B cell (primary cell): ENCODE measurements around the gene UTS2R. TPM values are rescaled to one million over a fixed set of nuclear protein-coding genes. Genes with fewer than 3 reads are reported as not detected.

ENCODE experiments used
- ATAC-seq: fragments of 200-7000 bp; cut with Tn5 transposase; one replicate; pipeline ENCODE4 v1.10.0; 2021; ENCODE audit warnings: low read depth, mild to moderate bottlenecking, moderate number of reproducible peaks, moderate library complexity
- CTCF ChIA-PET: fragments of 350-600 bp; sonication (Branson Sonifier 250); formaldehyde crosslinking; loops from one replicate; lab custom pipeline; 2021; ENCODE audit warnings: antibody characterized with exemption, inconsistent platforms; lab: Charles Lee
- POLR2A ChIA-PET: fragments of 350-600 bp; sonication (Branson Sonifier 250); formaldehyde crosslinking; loops from one replicate; lab custom pipeline; 2021; ENCODE audit warnings: antibody characterized with exemption; lab: Charles Lee
- DNase-seq: peaks from one replicate; pipeline ENCODE4 v3.0.0; 2013
- H2AFZ ChIP-seq: 2 replicates; pipeline ENCODE4 v1.6.1; 2012; ENCODE audit warnings: mild to moderate bottlenecking, low read depth, low read length; ENCODE audit not compliant: insufficient read depth, poor library complexity, severe bottlenecking
- H3K27ac ChIP-seq, 2 donors: 1 replicate in 1 of 2; 2 replicates in 1 of 2; pipeline ENCODE4 v1.5.1; 2012 to 2013; ENCODE audit warnings: low read length in 2 of 2, mild to moderate bottlenecking in 2 of 2, moderate library complexity in 1 of 2
- H3K27me3 ChIP-seq, 4 experiments: fragments of 200-600 bp in 1 of 4; sonication (generic) in 1 of 4; replicated peaks in 1 of 4; 1 replicate in 2 of 4; 2 replicates in 2 of 4; pipeline versions ENCODE4 v1.6.1 to v1.7.0; 2013 to 2016; ENCODE audit warnings: low read length in 3 of 4, mild to moderate bottlenecking in 2 of 4, mixed read lengths in 1 of 4, moderate library complexity in 1 of 4; ENCODE audit not compliant: insufficient read depth in 4 of 4, control insufficient read depth in 3 of 4; ENCODE audit errors: control extremely low read depth in 1 of 4
- H3K36me3 ChIP-seq, 2 experiments: replicated peaks in 1 of 2; 1 replicate in 1 of 2; 2 replicates in 1 of 2; pipeline versions ENCODE4 v1.6.1 to v1.7.1; 2013; ENCODE audit warnings: low read length in 1 of 2; ENCODE audit not compliant: insufficient read depth in 2 of 2, control insufficient read depth in 1 of 2; ENCODE audit errors: control extremely low read depth in 1 of 2, extremely low read depth in 1 of 2
- H3K4me1 ChIP-seq, 2 donors: fragments of 200-600 bp in 1 of 2; sonication (generic) in 1 of 2; 1 replicate in 1 of 2; 2 replicates in 1 of 2; pipeline versions ENCODE4 v1.5.1 to v1.6.1; 2013 to 2017; ENCODE audit warnings: low read length in 2 of 2; ENCODE audit not compliant: control insufficient read depth in 2 of 2, insufficient read depth in 2 of 2
- H3K4me2 ChIP-seq: replicated peaks from 2 replicates; pipeline ENCODE3; 2012; ENCODE audit warnings: mild to moderate bottlenecking, low read depth, low read length; ENCODE audit not compliant: poor library complexity, severe bottlenecking
- H3K4me3 ChIP-seq, 5 experiments: fragments of 200-600 bp in 1 of 5; sonication (generic) in 1 of 5; 1 replicate in 3 of 5; 2 replicates in 2 of 5; pipeline versions ENCODE4 v1.5.1 to v1.7.0; 2011 to 2016; ENCODE audit warnings: low read length in 4 of 5, mild to moderate bottlenecking in 4 of 5, low read depth in 2 of 5, control low read depth in 1 of 5, moderate library complexity in 1 of 5; ENCODE audit not compliant: insufficient read depth in 1 of 5; ENCODE audit errors: control extremely low read depth in 1 of 5, extremely low read depth in 1 of 5
- H3K79me2 ChIP-seq: fragments of 200-600 bp; sonication (generic); one replicate; pipeline ENCODE4 v1.6.0; 2016; ENCODE audit warnings: low read length; ENCODE audit not compliant: control insufficient read depth, insufficient read depth
- H3K9ac ChIP-seq: fragments of 200-600 bp; sonication (generic); 2 replicates; pipeline ENCODE4 v1.6.1; 2017; ENCODE audit warnings: mild to moderate bottlenecking, low read length, moderate library complexity
- H3K9me3 ChIP-seq, 3 donors: one replicate each; pipeline versions ENCODE4 v1.6.1 to v1.7.1; 2013; ENCODE audit warnings: low read length in 2 of 3; ENCODE audit not compliant: control insufficient read depth in 2 of 3, insufficient read depth in 1 of 3; ENCODE audit errors: control extremely low read depth in 1 of 3
- H4K20me1 ChIP-seq: 2 replicates; pipeline ENCODE4 v1.6.0; 2012; ENCODE audit warnings: mild to moderate bottlenecking, low read length; ENCODE audit not compliant: insufficient read depth, control insufficient read depth, poor library complexity, severe bottlenecking
- H3K27ac Mint-ChIP-seq: one replicate; pipeline ENCODE4 v1.8.0; 2021; ENCODE audit warnings: mixed read lengths
- H3K27me3 Mint-ChIP-seq: one replicate; pipeline ENCODE4 v1.8.0; 2021; ENCODE audit warnings: mixed read lengths
- H3K4me1 Mint-ChIP-seq: one replicate; pipeline ENCODE4 v1.8.0; 2021; ENCODE audit warnings: mixed read lengths
- H3K4me3 Mint-ChIP-seq: one replicate; pipeline ENCODE4 v1.8.0; 2021; ENCODE audit warnings: mixed read lengths
- H3K9me3 Mint-ChIP-seq: one replicate; pipeline ENCODE4 v1.8.0; 2022; ENCODE audit warnings: mixed read lengths; ENCODE audit not compliant: insufficient read depth
- EZH2 ChIP-seq: IDR thresholded peaks from 2 replicates; pipeline ENCODE4 v1.6.1; 2012; ENCODE audit warnings: borderline replicate concordance, low read depth, mild to moderate bottlenecking, moderate library complexity, low read length; ENCODE audit not compliant: insufficient read depth, poor library complexity, severe bottlenecking
- WGBS: methylation state at CpG from one replicate; pipeline ENCODE4 v1.1.5; 2013; ENCODE audit warnings: missing lambda C conversion rate; ENCODE audit not compliant: insufficient coverage; 5-methylcytosine and 5-hydroxymethylcytosine counted together
- intact Hi-C: fragments of 100-400 bp; cut with micrococcal nuclease; formaldehyde crosslinking; loops from one replicate; pipeline ENCODE4 v1.10.0; 2022
- polyA plus RNA-seq: library from polyadenylated mRNA; depleted of rRNA; stranded (reverse); fragments of >200 nt; gene quantifications from 2 replicates; pipeline ENCODE4 v1.2.3, GENCODE V29; 2012
- total RNA-seq, 2 donors: library from RNA; stranded (reverse); fragments of 120-200 nt in 1 of 2; gene quantifications; 1 replicate in 1 of 2; 2 replicates in 1 of 2; pipeline versions ENCODE4 v1.2.3 to v1.2.4, GENCODE V29; 2013 to 2022
- TF ChIP-seq, protein P1 (sequence below): fragments of 200-600 bp; IDR thresholded peaks from one replicate; pipeline ENCODE4 v1.8.0; 2022; ENCODE audit warnings: antibody characterized with exemption, mild to moderate bottlenecking

UTS2R gene
- total and polyA plus RNA-seq, 2 donors (not counting 1 experiment from before 2014, with no cell fraction given) = 0.86 TPM; not detected in 1

DNA sequence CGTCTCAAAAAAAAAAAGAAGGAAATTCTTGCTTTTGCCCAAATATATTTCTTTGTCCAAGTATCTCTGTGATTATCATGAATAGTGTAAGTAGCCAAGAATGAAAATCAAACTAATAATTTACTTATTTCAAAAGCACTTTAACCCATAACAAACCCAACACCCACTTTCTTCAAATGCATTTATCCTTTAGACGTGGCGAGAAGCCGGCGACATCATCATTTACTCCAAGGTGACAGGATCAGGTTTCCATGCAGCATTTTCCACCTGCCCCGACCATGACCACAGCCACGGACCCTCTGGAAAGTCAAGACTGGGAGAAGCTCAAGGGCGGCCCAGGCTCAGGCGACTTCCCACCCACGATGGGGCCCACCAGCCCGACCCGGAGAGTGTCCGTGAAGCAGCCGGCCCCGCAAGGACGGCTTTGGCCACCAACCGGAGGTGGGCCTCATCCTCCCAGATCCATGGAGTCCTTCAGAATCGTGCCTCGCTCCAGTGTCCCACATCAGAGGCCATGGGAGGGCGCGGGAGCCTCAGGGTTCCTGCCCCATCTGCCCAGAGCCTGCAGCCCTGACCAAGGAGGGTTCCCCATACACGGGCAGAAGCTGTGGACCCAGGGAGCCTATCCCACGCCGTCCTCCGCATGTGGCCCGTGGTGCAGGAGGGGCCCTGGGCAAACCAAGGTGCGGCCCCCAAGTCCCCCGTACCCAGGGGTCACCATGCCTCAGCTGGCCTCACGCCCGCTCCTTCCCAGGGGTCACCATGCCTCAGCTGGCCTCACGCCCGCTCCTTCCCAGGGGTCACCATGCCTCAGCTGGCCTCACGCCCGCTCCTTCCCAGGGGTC lies 18.7 kb downstream of the UTS2R start:
- Histone ChIP-seq H3K4me2 (no peak overlapping the region), H2AFZ (no peak overlapping the region), H3K27ac (no peak overlapping the region), H3K4me1 (no peaks in the 10 kb centered on the region), H3K27me3 (peaks cover 0 to 19% (median 0%) of the 10 kb centered on the region in 4 experiments), H3K9me3 (no peaks in the 10 kb centered on the region), H3K36me3 (peaks cover 3 to 17% of the 10 kb centered on the region in 2 experiments), H3K79me2 (no peaks in the 10 kb centered on the region), H4K20me1 (no peaks in the 10 kb centered on the region), H3K9ac (no peak overlapping the region), H3K4me3 (no peak overlapping the region)
- DNase-seq (no peak), ATAC-seq (no peak)
- Mint-ChIP-seq H3K4me1 (peaks cover 2% of the 10 kb centered on the region), H3K9me3 (no peaks in the 10 kb centered on the region), H3K27me3 (no peaks in the 10 kb centered on the region), H3K27ac (no peak overlapping the region), H3K4me3 (no peak overlapping the region)
- ChIA-PET POLR2A (no interaction called here), CTCF (interaction anchor here (1.4 kb wide), 1 partner anchor 38 kb away, joined by 4 read pairs; no protein-coding TSS in a partner anchor)
- WGBS = 95% methylated on average over 29 of the region's 34 CpGs
- intact Hi-C loops = no loop called here
- TF ChIP-seq, protein P1, sequence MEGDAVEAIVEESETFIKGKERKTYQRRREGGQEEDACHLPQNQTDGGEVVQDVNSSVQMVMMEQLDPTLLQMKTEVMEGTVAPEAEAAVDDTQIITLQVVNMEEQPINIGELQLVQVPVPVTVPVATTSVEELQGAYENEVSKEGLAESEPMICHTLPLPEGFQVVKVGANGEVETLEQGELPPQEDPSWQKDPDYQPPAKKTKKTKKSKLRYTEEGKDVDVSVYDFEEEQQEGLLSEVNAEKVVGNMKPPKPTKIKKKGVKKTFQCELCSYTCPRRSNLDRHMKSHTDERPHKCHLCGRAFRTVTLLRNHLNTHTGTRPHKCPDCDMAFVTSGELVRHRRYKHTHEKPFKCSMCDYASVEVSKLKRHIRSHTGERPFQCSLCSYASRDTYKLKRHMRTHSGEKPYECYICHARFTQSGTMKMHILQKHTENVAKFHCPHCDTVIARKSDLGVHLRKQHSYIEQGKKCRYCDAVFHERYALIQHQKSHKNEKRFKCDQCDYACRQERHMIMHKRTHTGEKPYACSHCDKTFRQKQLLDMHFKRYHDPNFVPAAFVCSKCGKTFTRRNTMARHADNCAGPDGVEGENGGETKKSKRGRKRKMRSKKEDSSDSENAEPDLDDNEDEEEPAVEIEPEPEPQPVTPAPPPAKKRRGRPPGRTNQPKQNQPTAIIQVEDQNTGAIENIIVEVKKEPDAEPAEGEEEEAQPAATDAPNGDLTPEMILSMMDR = no peak
- no peak for TF ChIP-seq EZH2

DNA sequence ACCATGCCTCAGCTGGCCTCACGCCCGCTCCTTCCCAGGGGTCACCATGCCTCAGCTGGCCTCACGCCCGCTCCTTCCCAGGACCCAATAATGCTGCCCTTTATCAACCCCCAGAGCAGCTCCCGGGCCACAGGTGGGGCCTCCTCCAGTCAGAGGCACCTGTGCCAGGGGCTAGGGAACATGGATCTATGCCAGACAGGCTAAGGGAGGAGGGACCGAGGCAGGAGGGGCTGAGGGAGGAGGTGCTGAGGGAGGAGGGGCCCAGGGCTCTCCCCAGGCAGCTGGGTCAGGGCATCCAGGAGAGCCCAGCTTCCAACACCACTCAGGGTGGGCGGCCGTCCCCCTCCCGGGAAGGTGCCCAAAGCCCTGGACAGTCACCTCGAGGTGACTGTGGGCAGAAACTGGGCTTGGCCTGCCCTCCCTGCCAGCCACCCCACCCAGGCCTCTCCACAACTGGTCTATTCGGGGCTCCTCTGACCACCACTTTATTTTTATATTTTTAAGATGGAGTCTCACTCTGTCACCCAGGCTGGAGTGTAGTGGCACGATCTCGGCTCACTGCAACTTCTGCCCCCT lies 19.4 kb downstream of the UTS2R start:
- no peak for ATAC-seq

More for the DNA sequence above, 19.4 kb downstream of the UTS2R start:
- TF ChIP-seq EZH2 = no peak
- TF ChIP-seq, protein P1 = no peak
- Mint-ChIP-seq H3K27ac (no peak overlapping the region), H3K4me1 (peaks cover 2% of the 10 kb centered on the region), H3K9me3 (no peaks in the 10 kb centered on the region), H3K4me3 (no peak overlapping the region), H3K27me3 (no peaks in the 10 kb centered on the region)
- H3K9ac ChIP-seq = no peak overlapping the region
- CTCF ChIA-PET = interaction anchor here (1.4 kb wide), 1 partner anchor 38 kb away, joined by 4 read pairs; no protein-coding TSS in a partner anchor
- no peaks in the 10 kb centered on the region for H3K4me1 ChIP-seq
- no peaks in the 10 kb centered on the region for H4K20me1 ChIP-seq
- POLR2A ChIA-PET = no interaction called here
- intact Hi-C loops = no loop called here
- no peak overlapping the region for H3K27ac ChIP-seq
- H3K4me2 ChIP-seq = no peak overlapping the region
- H3K36me3 ChIP-seq = peaks cover 3 to 17% of the 10 kb centered on the region in 2 experiments
- no peak for DNase-seq
- no peak overlapping the region for H3K4me3 ChIP-seq
- H3K9me3 ChIP-seq = no peaks in the 10 kb centered on the region
- peaks cover 0 to 12% (median 0%) of the 10 kb centered on the region in 4 experiments for H3K27me3 ChIP-seq
- H3K79me2 ChIP-seq = no peaks in the 10 kb centered on the region
- WGBS = 100% methylated on average over 3 of the region's 13 CpGs
- H2AFZ ChIP-seq = no peak overlapping the region
